Measurements from ENCODE around the gene CCDC85C.

Gene CCDC85C

DNA sequence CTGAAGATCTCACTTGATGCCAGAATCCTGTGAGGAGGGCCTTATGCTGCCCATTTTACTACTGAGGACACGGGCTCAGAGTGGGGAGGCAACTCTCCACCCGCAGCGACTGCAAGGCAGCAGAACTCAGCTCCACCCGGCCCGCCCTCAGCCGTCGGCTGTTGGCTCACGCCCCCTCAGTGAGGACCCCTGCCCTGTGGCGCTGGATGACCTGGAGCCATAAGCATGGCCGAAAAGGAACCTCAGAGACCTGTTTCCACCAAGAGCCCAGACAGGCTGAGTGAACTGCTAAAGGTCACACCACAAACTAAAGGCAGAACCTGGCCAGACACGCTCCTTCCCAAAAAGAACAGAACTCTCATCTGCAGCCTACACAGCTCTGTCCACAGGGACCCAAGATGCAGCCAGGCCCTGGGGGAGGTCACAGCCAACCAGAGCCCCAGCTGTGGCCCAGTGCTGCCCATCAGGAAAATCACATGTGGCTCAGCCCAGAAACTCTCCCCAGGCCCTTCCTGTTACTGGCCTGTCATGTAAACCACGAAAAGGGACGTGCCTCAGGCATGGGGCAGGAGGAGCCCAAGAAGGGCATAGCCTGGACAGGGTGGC is 90.0 kb downstream of the CCDC85C start:
- DNase-seq (ENCODE audit: low read depth), result no peak

DNA sequence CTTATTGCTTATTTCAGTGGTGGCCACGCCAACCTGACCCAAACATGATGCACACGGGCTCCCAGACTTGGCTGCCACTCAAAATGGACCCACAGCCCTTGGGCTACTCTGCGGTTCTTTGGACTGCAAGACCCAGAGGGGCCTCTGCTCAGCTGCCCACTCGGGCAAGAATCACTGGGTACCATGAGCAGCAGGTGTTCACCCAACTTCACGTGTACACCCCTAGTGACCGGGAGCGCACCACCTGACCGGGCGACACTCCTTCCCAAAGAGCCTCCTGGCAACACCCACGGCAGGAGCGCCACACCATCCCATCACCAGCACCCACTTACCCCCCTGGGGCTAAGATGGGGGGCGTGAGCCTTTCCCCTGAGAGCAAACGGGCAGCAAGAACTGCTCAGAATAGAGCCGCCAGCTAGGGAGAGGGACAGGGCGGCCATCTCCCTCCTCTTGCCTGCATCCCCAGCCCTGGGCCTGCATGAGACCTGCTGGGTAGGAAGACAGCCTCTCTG is 90.8 kb downstream of the CCDC85C start:
- TF ChIP-seq CTCF (IDR thresholded peaks at IDR 0.05; ENCODE audit: insufficient read depth, low read depth, low read length, missing control alignments), result no peak
- no peak overlapping the region for H3K4me3 ChIP-seq (ENCODE audit: low read depth, low read length)
- no peak for DNase-seq (ENCODE audit: low read depth)

More for the DNA sequence above, 90.0 kb downstream of the CCDC85C start:
- no peak for TF ChIP-seq CTCF (IDR thresholded peaks at IDR 0.05; ENCODE audit: insufficient read depth, low read depth, low read length, missing control alignments)
- no peak overlapping the region for H3K4me3 ChIP-seq (ENCODE audit: low read depth, low read length)

- TF ChIP-seq CTCF (IDR thresholded peaks at IDR 0.05; ENCODE audit: insufficient read depth, low read depth, low read length, missing control alignments), result no peak
- H3K4me3 ChIP-seq (ENCODE audit: low read depth, low read length), result no peak overlapping the region
These were observed 91.3 kb downstream of the CCDC85C start for GRCh38 chr14:99512571-99513182.

DNA sequence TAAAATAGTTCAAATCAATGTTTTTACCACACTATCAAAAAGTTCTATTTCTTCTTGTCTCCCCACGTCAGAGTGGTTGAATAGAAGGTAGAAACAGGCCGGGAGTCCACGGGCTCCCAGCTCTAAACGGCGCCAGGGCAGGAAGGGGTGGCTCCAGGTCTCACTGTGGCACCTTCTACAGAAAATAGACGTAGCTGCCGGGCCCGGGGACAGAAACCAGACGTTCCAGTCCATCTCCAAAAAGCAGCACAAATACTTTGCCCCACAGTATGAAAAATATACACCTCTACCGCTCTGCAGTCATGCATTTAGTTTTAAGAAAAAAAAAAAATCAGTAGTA is 91.9 kb downstream of the CCDC85C start:
- no peak for TF ChIP-seq CTCF (IDR thresholded peaks at IDR 0.05; ENCODE audit: insufficient read depth, low read depth, low read length, missing control alignments)
- H3K4me3 ChIP-seq (ENCODE audit: low read depth, low read length), result no peak overlapping the region
- no peak for DNase-seq (ENCODE audit: low read depth)

More at GRCh38 chr14:99512571-99513182, 91.3 kb downstream of the CCDC85C start:
- DNase-seq (ENCODE audit: low read depth), result no peak

- no peak overlapping the region for H3K4me3 ChIP-seq (ENCODE audit: low read depth, low read length)
- no peak for DNase-seq (ENCODE audit: low read depth)
- no peak for TF ChIP-seq CTCF (IDR thresholded peaks at IDR 0.05; ENCODE audit: insufficient read depth, low read depth, low read length, missing control alignments)
These were observed 92.4 kb downstream of the CCDC85C start for GRCh38 chr14:99511421-99512109.

- no peak overlapping the region for H3K4me3 ChIP-seq (ENCODE audit: low read depth, low read length)
- DNase-seq (ENCODE audit: low read depth), result no peak
- TF ChIP-seq CTCF (IDR thresholded peaks at IDR 0.05; ENCODE audit: insufficient read depth, low read depth, low read length, missing control alignments), result no peak
These were observed 93.4 kb downstream of the CCDC85C start for GRCh38 chr14:99510556-99511139.

Measured in GM12865 (cell line).